Mammary epithelial cell (primary cell): ENCODE measurements around the gene TPRX1.

Source experiments
- CTCF ChIP-seq, 2 donors: IDR thresholded peaks in 1 of 2; conservative IDR thresholded peaks in 1 of 2; 2 replicates each; pipeline ENCODE4 v1.5.1; 2011 to 2012; ENCODE audit warnings: inconsistent platforms in 2 of 2, low read length in 2 of 2, mild to moderate bottlenecking in 2 of 2, control low read depth in 1 of 2, low read depth in 1 of 2; ENCODE audit not compliant: insufficient read depth in 1 of 2; ENCODE audit errors: extremely low read depth in 1 of 2
- EZH2 ChIP-seq: IDR thresholded peaks from 2 replicates; pipeline ENCODE4 v1.6.1; 2012; ENCODE audit warnings: low read length, inconsistent platforms, borderline replicate concordance

GRCh38 chr19:47839411-47839810 is 35.1 kb upstream of the TPRX1 start:
- TF ChIP-seq CTCF (conservative IDR thresholded peaks at IDR 0.05 in 1 of 2, IDR thresholded peaks at IDR 0.05 in 1 of 2; ENCODE audit: extremely low read depth in 1 of 2, insufficient read depth in 1 of 2, low read depth in 1 of 2, low read length in 2 of 2) (no peak), EZH2 (no peak)
